RWPE2 (cell line): ENCODE data around the gene MAB21L3.

Experiments
- ATAC-seq: fragments of 200-7000 bp; cut with Tn5 transposase; 3 replicates; pipeline ENCODE4 v1.9.1; 2021; ENCODE audit warnings: low read depth
- DNase-seq: peaks from one replicate; pipeline ENCODE4 v3.0.0-alpha.2; 2020; ENCODE audit warnings: low spot score
- H3K27ac ChIP-seq: fragments of 450-650 bp; 2 replicates; pipeline ENCODE4 v1.5.1; 2017; ENCODE audit warnings: mild to moderate bottlenecking; ENCODE audit not compliant: poor library complexity, severe bottlenecking
- H3K27me3 ChIP-seq: fragments of 250-450 bp; sonication (Bioruptor Pico); 2 replicates; pipeline ENCODE4 v1.5.1; 2021; ENCODE audit warnings: mild to moderate bottlenecking, moderate library complexity; ENCODE audit not compliant: insufficient read depth, poor library complexity, severe bottlenecking
- H3K36me3 ChIP-seq: fragments of 250-450 bp; sonication (Bioruptor Pico); 2 replicates; pipeline ENCODE4 v1.5.1; 2020; ENCODE audit warnings: low read depth, mild to moderate bottlenecking, moderate library complexity
- H3K4me1 ChIP-seq: fragments of 250-450 bp; sonication (Bioruptor Pico); 2 replicates; pipeline ENCODE4 v1.5.1; 2021; ENCODE audit warnings: mild to moderate bottlenecking, moderate library complexity; ENCODE audit not compliant: insufficient read depth, poor library complexity, severe bottlenecking
- H3K4me3 ChIP-seq: fragments of 250-450 bp; sonication (Bioruptor Pico); 2 replicates; pipeline ENCODE4 v1.5.1; 2021; ENCODE audit warnings: mild to moderate bottlenecking, moderate library complexity; ENCODE audit not compliant: severe bottlenecking
- H3K9me3 ChIP-seq: fragments of 250-450 bp; sonication (Bioruptor Pico); 2 replicates; pipeline ENCODE4 v1.5.1; 2021; ENCODE audit warnings: mild to moderate bottlenecking, moderate library complexity; ENCODE audit not compliant: severe bottlenecking
- TF ChIP-seq, protein P1 (sequence below): fragments of 450-650 bp; IDR thresholded peaks from one replicate; pipeline ENCODE4 v1.5.1; 2017; ENCODE audit warnings: mild to moderate bottlenecking, moderate library complexity; ENCODE audit not compliant: poor library complexity, severe bottlenecking

MAB21L3 gene

DNA sequence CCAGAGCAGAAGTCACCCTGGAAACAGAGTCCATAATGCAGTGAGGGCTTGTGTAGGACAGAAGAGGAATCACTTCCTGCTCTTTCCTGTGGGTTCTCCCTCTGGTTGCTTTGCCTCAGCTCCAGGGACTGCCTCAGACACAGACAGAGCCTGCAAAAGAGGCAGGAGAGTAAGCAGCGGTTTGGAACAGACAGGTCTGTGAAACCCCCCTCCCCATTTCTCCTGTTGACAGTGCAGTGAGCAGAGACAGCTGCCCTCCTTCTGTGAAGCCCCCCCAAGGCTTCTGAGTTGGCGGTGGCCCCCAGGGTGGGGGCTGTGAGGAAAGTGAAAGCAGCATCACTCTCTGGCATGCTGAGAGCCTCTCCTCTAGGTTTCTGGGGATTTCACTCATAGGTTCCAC is 53.0 kb downstream of the MAB21L3 start:
- Histone ChIP-seq H3K36me3 (no peaks in the 10 kb centered on the region), H3K4me3 (no peak overlapping the region), H3K27ac (no peak overlapping the region), H3K27me3 (no peaks in the 10 kb centered on the region), H3K9me3 (no peaks in the 10 kb centered on the region), H3K4me1 (no peaks in the 10 kb centered on the region)
- TF ChIP-seq, protein P1, sequence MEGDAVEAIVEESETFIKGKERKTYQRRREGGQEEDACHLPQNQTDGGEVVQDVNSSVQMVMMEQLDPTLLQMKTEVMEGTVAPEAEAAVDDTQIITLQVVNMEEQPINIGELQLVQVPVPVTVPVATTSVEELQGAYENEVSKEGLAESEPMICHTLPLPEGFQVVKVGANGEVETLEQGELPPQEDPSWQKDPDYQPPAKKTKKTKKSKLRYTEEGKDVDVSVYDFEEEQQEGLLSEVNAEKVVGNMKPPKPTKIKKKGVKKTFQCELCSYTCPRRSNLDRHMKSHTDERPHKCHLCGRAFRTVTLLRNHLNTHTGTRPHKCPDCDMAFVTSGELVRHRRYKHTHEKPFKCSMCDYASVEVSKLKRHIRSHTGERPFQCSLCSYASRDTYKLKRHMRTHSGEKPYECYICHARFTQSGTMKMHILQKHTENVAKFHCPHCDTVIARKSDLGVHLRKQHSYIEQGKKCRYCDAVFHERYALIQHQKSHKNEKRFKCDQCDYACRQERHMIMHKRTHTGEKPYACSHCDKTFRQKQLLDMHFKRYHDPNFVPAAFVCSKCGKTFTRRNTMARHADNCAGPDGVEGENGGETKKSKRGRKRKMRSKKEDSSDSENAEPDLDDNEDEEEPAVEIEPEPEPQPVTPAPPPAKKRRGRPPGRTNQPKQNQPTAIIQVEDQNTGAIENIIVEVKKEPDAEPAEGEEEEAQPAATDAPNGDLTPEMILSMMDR: no peak
- ATAC-seq: no peak
- no peak for DNase-seq

DNA sequence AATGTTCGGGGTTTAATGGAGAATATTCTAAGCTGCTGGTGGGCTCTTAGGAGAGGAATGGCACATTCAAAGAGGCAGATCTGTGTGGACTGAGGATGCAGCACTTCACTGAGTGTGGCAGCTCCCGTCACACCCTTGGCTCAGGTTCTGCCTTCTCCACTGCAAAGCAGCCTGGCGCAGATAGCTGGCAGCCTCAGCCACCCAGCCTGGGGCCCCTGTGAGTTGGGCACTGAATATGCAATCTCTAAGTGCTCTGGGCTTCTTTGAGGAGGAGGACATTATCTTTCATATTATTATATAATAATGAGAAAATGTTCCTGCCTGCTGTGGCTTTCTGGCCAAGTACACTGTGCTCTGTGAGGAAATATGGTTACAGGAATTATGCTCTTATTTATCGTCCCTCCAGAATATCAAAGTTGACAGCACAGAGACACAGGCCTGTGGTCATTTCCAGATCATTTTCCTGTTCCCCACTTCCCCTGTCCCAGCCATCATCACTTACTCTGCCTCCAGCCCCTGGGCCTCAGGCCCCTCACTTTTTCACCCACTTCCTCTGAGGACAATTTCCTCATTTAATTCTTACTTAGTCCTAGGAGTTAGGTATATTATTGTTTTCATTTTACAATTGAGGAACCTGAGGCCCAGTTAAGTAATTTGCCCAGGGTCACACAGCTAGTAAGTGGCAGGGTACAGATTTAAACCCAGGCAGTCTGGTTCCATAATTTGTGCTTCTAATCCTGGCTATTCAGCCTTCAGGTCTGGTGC is 53.6 kb downstream of the MAB21L3 start:
- Histone ChIP-seq H3K4me1 (no peaks in the 10 kb centered on the region), H3K36me3 (no peaks in the 10 kb centered on the region), H3K27ac (no peak overlapping the region), H3K4me3 (no peak overlapping the region), H3K9me3 (no peaks in the 10 kb centered on the region), H3K27me3 (no peaks in the 10 kb centered on the region)
- ATAC-seq (no peak), DNase-seq (no peak)
- TF ChIP-seq, protein P1: no peak

DNA sequence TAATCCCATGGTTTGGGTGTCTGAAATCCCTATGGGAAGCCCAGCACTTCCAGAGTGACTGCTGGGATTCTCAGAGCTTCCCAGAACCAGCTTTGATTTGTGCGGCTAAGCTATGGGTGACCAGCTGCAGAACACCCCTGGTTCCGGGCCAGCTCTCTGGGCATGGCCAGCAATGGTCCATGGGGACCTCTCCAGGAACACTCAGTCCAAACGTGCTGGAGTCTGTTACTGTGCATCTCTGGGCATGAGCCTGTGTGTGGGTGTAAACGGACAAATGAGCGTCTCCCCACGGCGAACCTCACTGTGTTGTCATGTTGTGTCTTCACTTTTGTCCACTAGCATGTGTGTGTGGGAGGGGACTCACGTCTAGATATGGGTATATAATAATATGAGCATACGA is 54.4 kb downstream of the MAB21L3 start:
- Histone ChIP-seq H3K27ac (no peak overlapping the region), H3K36me3 (no peaks in the 10 kb centered on the region), H3K4me1 (no peaks in the 10 kb centered on the region), H3K9me3 (no peaks in the 10 kb centered on the region), H3K27me3 (no peaks in the 10 kb centered on the region), H3K4me3 (no peak overlapping the region)
- TF ChIP-seq, protein P1: no peak
- ATAC-seq: no peak
- DNase-seq: no peak

- Histone ChIP-seq H3K27ac (no peak overlapping the region), H3K9me3 (no peaks in the 10 kb centered on the region), H3K4me1 (no peaks in the 10 kb centered on the region), H3K27me3 (no peaks in the 10 kb centered on the region), H3K4me3 (no peak overlapping the region), H3K36me3 (no peaks in the 10 kb centered on the region)
- DNase-seq (no peak), ATAC-seq (no peak)
- TF ChIP-seq, protein P1: no peak
These were observed 54.9 kb downstream of the MAB21L3 start for GRCh38 chr1:116166011-116166571.

GRCh38 chr1:116166655-116167054 is 55.5 kb downstream of the MAB21L3 start:
- ATAC-seq (no peak), DNase-seq (no peak)
- H3K4me3 ChIP-seq: no peak overlapping the region
- H3K4me1 ChIP-seq: no peaks in the 10 kb centered on the region
- TF ChIP-seq, protein P1: no peak
- no peaks in the 10 kb centered on the region for H3K27me3 ChIP-seq
- no peak overlapping the region for H3K27ac ChIP-seq
- H3K9me3 ChIP-seq: no peaks in the 10 kb centered on the region
- no peaks in the 10 kb centered on the region for H3K36me3 ChIP-seq
